ENCODE measurements around the gene NRXN2. TPM values are rescaled to one million over a fixed set of nuclear protein-coding genes. Genes with fewer than 3 reads are reported as not detected.

The NRXN2 gene
- polyA plus RNA-seq, 3 donors, result 0.07 TPM; not detected in 2

- Histone ChIP-seq H3K4me1 (ENCODE audit: control insufficient read depth in 1 of 2, insufficient read depth in 2 of 2, low read length in 2 of 2) (no peaks in the 10 kb centered on the region), H3K4me2 (replicated peaks; ENCODE audit: extremely low read depth, low read length, poor library complexity, severe bottlenecking) (no peak overlapping the region), H4K20me1 (ENCODE audit: insufficient read depth, low read length) (no peaks in the 10 kb centered on the region), H3K36me3 (replicated peaks in 1 of 2; ENCODE audit: control insufficient read depth in 1 of 2, insufficient read depth in 2 of 2, low read length in 2 of 2) (no peaks in the 10 kb centered on the region), H3K4me3 (replicated peaks in 1 of 3; ENCODE audit: low read depth in 2 of 3, low read length in 3 of 3) (no peak overlapping the region), H3K27ac (ENCODE audit: low read depth in 1 of 2, low read length in 2 of 2) (no peak overlapping the region), H3K9ac (ENCODE audit: insufficient read depth, low read length, poor library complexity, severe bottlenecking) (no peak overlapping the region), H3K79me2 (ENCODE audit: insufficient read depth, low read length) (no peaks in the 10 kb centered on the region), H3K27me3 (ENCODE audit: control insufficient read depth in 2 of 2, insufficient read depth in 2 of 2, low read length in 2 of 2) (no peaks in the 10 kb centered on the region), H2AFZ (ENCODE audit: insufficient read depth, low read depth, low read length, poor library complexity, severe bottlenecking) (no peak overlapping the region), H3K9me3 (replicated peaks in 1 of 2; ENCODE audit: control insufficient read depth in 1 of 2, insufficient read depth in 1 of 2, low read length in 2 of 2) (no peaks in the 10 kb centered on the region)
- 95% methylated on average over 4 of the region's 10 CpGs for WGBS (ENCODE audit: insufficient coverage)
- Mint-ChIP-seq H3K4me3 (no peak overlapping the region), H3K27me3 (ENCODE audit: low read depth in 3 of 3) (peaks cover 6 to 10% (median 6%) of the 10 kb centered on the region in 3 donors), H3K36me3 (no peaks in the 10 kb centered on the region), H3K4me1 (peaks cover 10% of the 10 kb centered on the region), H3K9me3 (peaks cover 0 to 3% (median 0%) of the 10 kb centered on the region in 7 donors), H3K27ac (no peak overlapping the region)
- intact Hi-C loops (cut with micrococcal nuclease), result no loop called here
- TF ChIP-seq, protein P1, sequence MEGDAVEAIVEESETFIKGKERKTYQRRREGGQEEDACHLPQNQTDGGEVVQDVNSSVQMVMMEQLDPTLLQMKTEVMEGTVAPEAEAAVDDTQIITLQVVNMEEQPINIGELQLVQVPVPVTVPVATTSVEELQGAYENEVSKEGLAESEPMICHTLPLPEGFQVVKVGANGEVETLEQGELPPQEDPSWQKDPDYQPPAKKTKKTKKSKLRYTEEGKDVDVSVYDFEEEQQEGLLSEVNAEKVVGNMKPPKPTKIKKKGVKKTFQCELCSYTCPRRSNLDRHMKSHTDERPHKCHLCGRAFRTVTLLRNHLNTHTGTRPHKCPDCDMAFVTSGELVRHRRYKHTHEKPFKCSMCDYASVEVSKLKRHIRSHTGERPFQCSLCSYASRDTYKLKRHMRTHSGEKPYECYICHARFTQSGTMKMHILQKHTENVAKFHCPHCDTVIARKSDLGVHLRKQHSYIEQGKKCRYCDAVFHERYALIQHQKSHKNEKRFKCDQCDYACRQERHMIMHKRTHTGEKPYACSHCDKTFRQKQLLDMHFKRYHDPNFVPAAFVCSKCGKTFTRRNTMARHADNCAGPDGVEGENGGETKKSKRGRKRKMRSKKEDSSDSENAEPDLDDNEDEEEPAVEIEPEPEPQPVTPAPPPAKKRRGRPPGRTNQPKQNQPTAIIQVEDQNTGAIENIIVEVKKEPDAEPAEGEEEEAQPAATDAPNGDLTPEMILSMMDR (IDR thresholded peaks at IDR 0.05), result no peak
- DNase-seq, result no peak
These were observed 119.4 kb downstream of the NRXN2 start for GRCh38 chr11:64603411-64604110.

DNA sequence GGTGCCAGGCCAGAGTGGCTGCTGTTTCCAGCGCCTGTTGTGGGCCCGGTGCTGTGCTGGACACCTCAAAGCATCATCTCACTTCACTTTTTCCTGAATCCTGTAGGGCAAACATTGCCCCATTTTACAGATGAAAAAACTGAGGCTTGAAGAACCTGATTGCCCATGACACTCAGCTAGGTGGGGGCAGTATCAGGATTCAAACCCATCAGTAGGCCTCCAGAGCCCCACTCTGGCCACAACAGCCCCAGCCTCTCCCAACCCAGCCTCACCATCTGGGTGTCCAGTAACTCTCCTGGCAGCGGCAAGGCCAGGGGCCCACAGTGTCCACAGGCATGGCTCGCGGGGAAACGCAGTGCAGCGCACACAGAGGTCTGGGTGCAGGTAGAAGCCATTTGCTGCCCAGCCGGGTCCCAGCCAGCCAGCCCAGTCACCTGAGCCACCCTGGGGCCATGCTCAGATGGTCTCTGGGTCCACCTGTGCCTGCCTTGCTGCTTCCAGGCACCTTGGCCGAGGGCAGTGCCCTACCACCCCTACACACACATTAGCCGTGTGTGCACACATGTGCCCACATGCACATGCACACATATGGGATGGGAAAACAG lies 120.4 kb downstream of the NRXN2 start:
- Histone ChIP-seq H3K79me2 (ENCODE audit: insufficient read depth, low read length) (no peaks in the 10 kb centered on the region), H2AFZ (ENCODE audit: insufficient read depth, low read depth, low read length, poor library complexity, severe bottlenecking) (no peak overlapping the region), H3K4me1 (ENCODE audit: control insufficient read depth in 1 of 2, insufficient read depth in 2 of 2, low read length in 2 of 2) (no peaks in the 10 kb centered on the region), H3K36me3 (replicated peaks in 1 of 2; ENCODE audit: control insufficient read depth in 1 of 2, insufficient read depth in 2 of 2, low read length in 2 of 2) (no peaks in the 10 kb centered on the region), H4K20me1 (ENCODE audit: insufficient read depth, low read length) (no peaks in the 10 kb centered on the region), H3K27me3 (ENCODE audit: control insufficient read depth in 2 of 2, insufficient read depth in 2 of 2, low read length in 2 of 2) (no peaks in the 10 kb centered on the region), H3K4me2 (replicated peaks; ENCODE audit: extremely low read depth, low read length, poor library complexity, severe bottlenecking) (no peak overlapping the region), H3K9me3 (replicated peaks in 1 of 2; ENCODE audit: control insufficient read depth in 1 of 2, insufficient read depth in 1 of 2, low read length in 2 of 2) (no peaks in the 10 kb centered on the region), H3K27ac (ENCODE audit: low read depth in 1 of 2, low read length in 2 of 2) (no peak overlapping the region), H3K4me3 (replicated peaks in 1 of 3; ENCODE audit: low read depth in 2 of 3, low read length in 3 of 3) (no peak overlapping the region), H3K9ac (ENCODE audit: insufficient read depth, low read length, poor library complexity, severe bottlenecking) (no peak overlapping the region)
- TF ChIP-seq, protein P1 (IDR thresholded peaks at IDR 0.05), result no peak
- H3K9me3 Mint-ChIP-seq, result peaks cover 0 to 3% (median 0%) of the 10 kb centered on the region in 7 donors
- H3K4me3 Mint-ChIP-seq, result no peak overlapping the region
- H3K4me1 Mint-ChIP-seq, result peaks cover 10% of the 10 kb centered on the region
- WGBS (ENCODE audit: insufficient coverage), result 97% methylated on average over 8 of the region's 10 CpGs
- intact Hi-C loops (cut with micrococcal nuclease), result no loop called here
- no peak overlapping the region for H3K27ac Mint-ChIP-seq
- no peak for DNase-seq
- peaks cover 6 to 9% (median 6%) of the 10 kb centered on the region in 3 donors for H3K27me3 Mint-ChIP-seq (ENCODE audit: low read depth in 3 of 3)
- H3K36me3 Mint-ChIP-seq, result no peaks in the 10 kb centered on the region
